HepG2 (cell line): ENCODE results near the gene SNRNP35. TPM values are rescaled to one million over a fixed set of nuclear protein-coding genes. Genes with fewer than 3 reads are reported as not detected.

Experiments used
- CEBPB ChIP-seq: IDR thresholded peaks from 2 replicates; pipeline ENCODE4 v1.6.1; 2011; ENCODE audit warnings: low read depth, low read length, improper control_type of control experiment, borderline replicate concordance
- GZF1 ChIP-seq: sonication (generic); formaldehyde crosslinking; IDR thresholded peaks from 2 replicates; pipeline ENCODE4 v1.5.1; 2020; ENCODE audit warnings: mild to moderate bottlenecking, missing genetic modification reagents
- HMG20B ChIP-seq: conservative IDR thresholded peaks from 2 replicates; pipeline ENCODE4 v1.6.1; 2016; ENCODE audit warnings: missing genetic modification reagents, missing compliant biosample characterization
- KAT2B ChIP-seq: fragments of 150-350 bp; IDR thresholded peaks from 2 replicates; pipeline ENCODE4 v1.6.1; 2014; ENCODE audit warnings: low read depth, low read length, borderline replicate concordance
- KDM5B ChIP-seq: sonication (generic); formaldehyde crosslinking; IDR thresholded peaks from 2 replicates; pipeline ENCODE4 v1.4.0; 2020; ENCODE audit warnings: missing genetic modification reagents, mild to moderate bottlenecking, borderline replicate concordance
- LCORL ChIP-seq, 2 experiments: fragments of 450-650 bp in 1 of 2; sonication (generic) in 1 of 2; formaldehyde crosslinking in 1 of 2; IDR thresholded peaks; 2 replicates each; pipeline versions ENCODE4 v1.5.0 to v1.6.1; 2017 to 2020; ENCODE audit warnings: antibody characterized with exemption in 1 of 2, missing genetic modification reagents in 1 of 2
- NR2C2 ChIP-seq: sonication (generic); formaldehyde crosslinking; IDR thresholded peaks from 2 replicates; pipeline ENCODE4 v1.4.0; 2020; ENCODE audit warnings: missing genetic modification reagents, mild to moderate bottlenecking, moderate library complexity, borderline replicate concordance
- POLR2A ChIP-seq, 2 experiments: IDR thresholded peaks; 2 replicates each; pipeline ENCODE4 v1.6.1; 2011; ENCODE audit warnings: low read depth in 2 of 2, low read length in 2 of 2, mild to moderate bottlenecking in 1 of 2, moderate library complexity in 1 of 2; ENCODE audit not compliant: insufficient read depth in 1 of 2
- POLR2AphosphoS5 ChIP-seq: IDR thresholded peaks from 2 replicates; pipeline ENCODE4 v1.6.1; 2012; ENCODE audit warnings: low read depth, low read length
- SPEN ChIP-seq: sonication (generic); formaldehyde crosslinking; IDR thresholded peaks from 2 replicates; pipeline ENCODE4 v1.5.1; 2020; ENCODE audit warnings: low read depth, mild to moderate bottlenecking, missing genetic modification reagents
- STAG1 ChIP-seq: sonication (generic); formaldehyde crosslinking; IDR thresholded peaks from 2 replicates; pipeline ENCODE4 v1.4.0; 2020; ENCODE audit warnings: missing genetic modification reagents
- TBX2 ChIP-seq: sonication (generic); formaldehyde crosslinking; IDR thresholded peaks from 2 replicates; pipeline ENCODE4 v1.5.0; 2020; ENCODE audit warnings: missing genetic modification reagents, mild to moderate bottlenecking, borderline replicate concordance
- TCF12 ChIP-seq, 2 experiments: fragments of 450-650 bp in 1 of 2; sonication (generic) in 1 of 2; formaldehyde crosslinking in 1 of 2; IDR thresholded peaks; 2 replicates each; pipeline versions ENCODE4 v1.6.1 to v1.8.0; 2017 to 2022; ENCODE audit warnings: antibody characterized with exemption in 1 of 2, mild to moderate bottlenecking in 1 of 2, missing genetic modification reagents in 1 of 2, moderate library complexity in 1 of 2
- ZBTB38 ChIP-seq: sonication (generic); formaldehyde crosslinking; IDR thresholded peaks from 2 replicates; pipeline ENCODE4 v1.5.1; 2020; ENCODE audit warnings: mild to moderate bottlenecking, missing genetic modification reagents
- ZNF121 ChIP-seq: sonication (generic); formaldehyde crosslinking; IDR thresholded peaks from 2 replicates; pipeline ENCODE4 v1.5.0; 2020; ENCODE audit warnings: mild to moderate bottlenecking, missing genetic modification reagents
- ZNF230 ChIP-seq: sonication (generic); formaldehyde crosslinking; IDR thresholded peaks from 2 replicates; pipeline ENCODE4 v1.4.0; 2020; ENCODE audit warnings: mild to moderate bottlenecking, missing genetic modification reagents
- ZNF235 ChIP-seq: sonication (generic); formaldehyde crosslinking; IDR thresholded peaks from 2 replicates; pipeline ENCODE4 v1.8.1; 2023; ENCODE audit warnings: mild to moderate bottlenecking, missing genetic modification reagents, borderline replicate concordance
- ZNF263 ChIP-seq: sonication (generic); formaldehyde crosslinking; IDR thresholded peaks from 2 replicates; pipeline ENCODE4 v1.4.0; 2020; ENCODE audit warnings: missing genetic modification reagents
- ZNF414 ChIP-seq: sonication (generic); formaldehyde crosslinking; IDR thresholded peaks from 2 replicates; pipeline ENCODE4 v1.5.0; 2020; ENCODE audit warnings: missing genetic modification reagents
- ZNF510 ChIP-seq: sonication (generic); formaldehyde crosslinking; IDR thresholded peaks from 2 replicates; pipeline ENCODE4 v1.4.0; 2020; ENCODE audit warnings: low read depth, mild to moderate bottlenecking, missing genetic modification reagents
- ZNF605 ChIP-seq: sonication (generic); formaldehyde crosslinking; IDR thresholded peaks from 2 replicates; pipeline ENCODE4 v1.8.0; 2022; ENCODE audit warnings: mild to moderate bottlenecking, missing genetic modification reagents
- ZNF687 ChIP-seq: sonication (generic); formaldehyde crosslinking; IDR thresholded peaks from 2 replicates; pipeline ENCODE4 v1.5.1; 2020; ENCODE audit warnings: mild to moderate bottlenecking, missing genetic modification reagents, moderate library complexity
- ZNF761 ChIP-seq: sonication (generic); formaldehyde crosslinking; conservative IDR thresholded peaks from 2 replicates; pipeline ENCODE4 v1.4.0; 2020; ENCODE audit warnings: mild to moderate bottlenecking, missing genetic modification reagents
- ZZZ3 ChIP-seq: sonication (generic); formaldehyde crosslinking; IDR thresholded peaks from 2 replicates; pipeline ENCODE4 v1.4.0; 2020; ENCODE audit warnings: missing genetic modification reagents, mild to moderate bottlenecking, borderline replicate concordance
- polyA plus RNA-seq, 8 experiments: library from polyadenylated mRNA; depleted of rRNA in 3 of 8; stranded (reverse) in 7 of 8; unstranded in 1 of 8; fragments of >200 nt; fragmentation: Illumina TruSeq in 4 of 8; extraction: Trizol in 4 of 8; gene quantifications; 2 replicates each; pipeline versions ENCODE4 v1.2.1 to v1.2.3, GENCODE V29; 2011 to 2016; ENCODE audit warnings: low read depth in 4 of 8, missing spikeins in 1 of 8, mixed read lengths in 1 of 8; ENCODE audit not compliant: insufficient read depth in 1 of 8
- total RNA-seq, 5 experiments: library from RNA; depleted of rRNA; stranded (reverse); fragments of >200 nt; fragmentation: Illumina TruSeq; extraction: Trizol; gene quantifications; 2 replicates each; pipeline ENCODE4 v1.2.3, GENCODE V29; 2016; ENCODE audit warnings: low read depth in 1 of 5

Gene SNRNP35
- total and polyA plus RNA-seq, 2 of the 13 experiments (the other 11 are each of a cell fraction or from before 2014, with no cell fraction given): 11.3 to 22.6 TPM

- peak; percentile 72 for TF ChIP-seq NR2C2 (CRISPR knock-in tag)
- no peak for TF ChIP-seq LCORL (IDR thresholded peaks at IDR 0.05)
- peak; percentile 78 for TF ChIP-seq LCORL (CRISPR knock-in tag; IDR thresholded peaks at IDR 0.05)
- peak; percentile 37 to 42; a peak in 3 of 4 replicates for TF ChIP-seq POLR2A (IDR thresholded peaks at IDR 0.05; ENCODE audit: insufficient read depth in 1 of 2, low read depth in 2 of 2, low read length in 2 of 2)
- peak; percentile 56 for TF ChIP-seq KDM5B (CRISPR knock-in tag)
- no peak for TF ChIP-seq KAT2B
- 0 out of 2 replicates have a peak, but pooled peaks have one; percentile 33 for TF ChIP-seq ZNF414
- peak; percentile 7; the same call in 1 of the 2 replicates for TF ChIP-seq CEBPB
- TF ChIP-seq ZBTB38 (CRISPR knock-in tag): peak; percentile 35; the same call in 1 of the 2 replicates
- TF ChIP-seq TCF12 (IDR thresholded peaks at IDR 0.05): no peak
- 0 out of 2 replicates have a peak, but pooled peaks have one; percentile 64 for TF ChIP-seq TCF12 (CRISPR knock-in tag; IDR thresholded peaks at IDR 0.05)
- peak; percentile 92 for TF ChIP-seq ZNF263 (CRISPR knock-in tag)
- 0 out of 2 replicates have a peak, but pooled peaks have one; percentile 53 for TF ChIP-seq ZZZ3
- no peak for TF ChIP-seq HMG20B (CRISPR knock-in tag)
- TF ChIP-seq TBX2 (CRISPR knock-in tag): peak; percentile 55; the same call in 1 of the 2 replicates
- TF ChIP-seq STAG1 (CRISPR knock-in tag): 0 out of 2 replicates have a peak, but pooled peaks have one; percentile 5
- peak; percentile 76; the same call in 1 of the 2 replicates for TF ChIP-seq ZNF230 (CRISPR knock-in tag)
- TF ChIP-seq POLR2AphosphoS5: peak; percentile 53; the same call in 1 of the 2 replicates
- 0 out of 2 replicates have a peak, but pooled peaks have one; percentile 42 for TF ChIP-seq ZNF121 (CRISPR knock-in tag)
- peak; percentile 53; the same call in 1 of the 2 replicates for TF ChIP-seq SPEN
- peak; percentile 89 for TF ChIP-seq ZNF687 (CRISPR knock-in tag)
- TF ChIP-seq ZNF510: peak; percentile 51; the same call in 1 of the 2 replicates
- TF ChIP-seq ZNF761 (CRISPR knock-in tag): peak; percentile 85; the same call in 1 of the 2 replicates
- TF ChIP-seq ZNF605 (CRISPR knock-in tag): peak; percentile 64; the same call in 1 of the 2 replicates
- TF ChIP-seq ZNF235 (CRISPR knock-in tag): peak; percentile 69; the same call in 1 of the 2 replicates
- 0 out of 2 replicates have a peak, but pooled peaks have one; percentile 63 for TF ChIP-seq GZF1 (CRISPR knock-in tag)
Measured at GRCh38 chr12:123436017-123436964, 21.6 kb upstream of the SNRNP35 start, which contains the start of gene RILPL2 (continued).
